HepG2 (cell line): ENCODE results near the gene TMEM144. TPM values are rescaled to one million over a fixed set of nuclear protein-coding genes. Genes with fewer than 3 reads are reported as not detected.

Source experiments
- ATAC-seq: fragments of 200-7000 bp; cut with Tn5 transposase; 3 replicates; pipeline ENCODE4 v1.9.1; 2020; ENCODE audit warnings: mild to moderate bottlenecking, moderate library complexity
- BruUV-seq: library from RNA; stranded (reverse); fragments of 400-500 nt; replicated peaks from 2 replicates; lab custom pipeline; 2021; lab: Mats Ljungman, UMichigan
- CTCF ChIA-PET: fragments of 300-600 bp; formaldehyde crosslinking; extraction: SDS; loops from one replicate; lab custom pipeline; 2021; ENCODE audit warnings: low total read pairs, inconsistent platforms, low intra/inter-chr PET ratio; lab: Yijun Ruan, JAX
- POLR2A ChIA-PET: fragments of 350-600 bp; sonication (Branson Sonifier 250); formaldehyde crosslinking; loops from one replicate; lab custom pipeline; 2020; ENCODE audit warnings: antibody characterized with exemption, inconsistent platforms; lab: Yijun Ruan, JAX
- DNase-seq: peaks from one replicate; pipeline ENCODE4 v3.0.0-alpha.2; 2015; ENCODE audit warnings: low spot score
- FAIRE-seq: peaks from 3 replicates; lab custom pipeline; 2011; peaks lifted over from hg19 to GRCh38; lab: Jason Lieb, UNC
- H2AFZ ChIP-seq: one replicate; pipeline ENCODE4 v1.6.1; 2011; ENCODE audit warnings: low read length, inconsistent platforms
- H3K27ac ChIP-seq: fragments of 300-600 bp; 3 replicates; pipeline ENCODE4 v1.8.0; 2011; ENCODE audit warnings: mixed run types, mild to moderate bottlenecking, mixed read lengths, low read length, inconsistent platforms; ENCODE audit not compliant: insufficient read depth; ENCODE audit errors: extremely low read length
- H3K27me3 ChIP-seq, 2 experiments: fragments of 200-600 bp in 1 of 2; 2 replicates in 1 of 2; 3 replicates in 1 of 2; pipeline versions ENCODE4 v1.6.0 to v1.8.0; 2011; ENCODE audit warnings: low read length in 2 of 2, mild to moderate bottlenecking in 2 of 2, moderate library complexity in 2 of 2, inconsistent platforms in 1 of 2; ENCODE audit not compliant: insufficient read depth in 2 of 2, control insufficient read depth in 1 of 2
- H3K36me3 ChIP-seq, 2 experiments: fragments of 200-600 bp in 1 of 2; replicated peaks in 1 of 2; 2 replicates in 1 of 2; 3 replicates in 1 of 2; pipeline versions ENCODE4 v1.5.1 to v1.8.0; 2011; ENCODE audit warnings: low read length in 2 of 2, inconsistent platforms in 1 of 2; ENCODE audit not compliant: insufficient read depth in 2 of 2, control insufficient read depth in 1 of 2
- H3K4me1 ChIP-seq: 2 replicates; pipeline ENCODE4 v1.5.1; 2012; ENCODE audit warnings: low read length, inconsistent platforms; ENCODE audit not compliant: insufficient read depth
- H3K4me2 ChIP-seq: 2 replicates; pipeline ENCODE4 v1.6.0; 2011; ENCODE audit warnings: low read depth, low read length, inconsistent platforms
- H3K4me3 ChIP-seq, 3 experiments: fragments of 200-600 bp in 1 of 3; sonication (generic), shearing (Covaris generic) in 1 of 3; replicated peaks in 1 of 3; 2 replicates each; pipeline ENCODE4 v1.5.1; 2011 to 2016; ENCODE audit warnings: low read length in 3 of 3, inconsistent platforms in 2 of 3, low read depth in 2 of 3, mild to moderate bottlenecking in 2 of 3, control low read depth in 1 of 3, mixed read lengths in 1 of 3; ENCODE audit not compliant: insufficient read depth in 1 of 3
- H3K79me2 ChIP-seq: one replicate; pipeline ENCODE4 v1.6.1; 2011; ENCODE audit warnings: low read length, inconsistent platforms; ENCODE audit not compliant: insufficient read depth
- H3K9ac ChIP-seq: 2 replicates; pipeline ENCODE4 v1.6.0; 2011; ENCODE audit warnings: mild to moderate bottlenecking, low read depth, low read length, inconsistent platforms; ENCODE audit not compliant: insufficient read depth
- H3K9me3 ChIP-seq: 2 replicates; pipeline ENCODE4 v1.5.1; 2012; ENCODE audit warnings: mild to moderate bottlenecking, low read length
- H4K20me1 ChIP-seq: 2 replicates; pipeline ENCODE4 v1.6.0; 2011; ENCODE audit warnings: inconsistent platforms, mild to moderate bottlenecking, low read length, moderate library complexity; ENCODE audit not compliant: insufficient read depth
- CBX2 ChIP-seq, 2 experiments: fragments of 200-600 bp in 1 of 2; sonication (generic); formaldehyde crosslinking in 1 of 2; IDR thresholded peaks; 2 replicates each; pipeline versions ENCODE4 v1.7.0 to v1.8.1; 2018 to 2022; ENCODE audit warnings: low read depth in 2 of 2, low read length in 1 of 2, mild to moderate bottlenecking in 1 of 2, missing genetic modification reagents in 1 of 2
- IRF2 ChIP-seq: IDR thresholded peaks from 2 replicates; pipeline ENCODE4 v1.6.1; 2018; ENCODE audit warnings: missing genetic modification reagents, missing compliant biosample characterization
- NFE2 ChIP-seq: sonication (generic); formaldehyde crosslinking; IDR thresholded peaks from 2 replicates; pipeline ENCODE4 v1.4.0; 2020; ENCODE audit warnings: missing genetic modification reagents
- POGZ ChIP-seq: sonication (generic); formaldehyde crosslinking; IDR thresholded peaks from 2 replicates; pipeline ENCODE4 v1.4.0; 2020; ENCODE audit warnings: mild to moderate bottlenecking, missing genetic modification reagents
- RFX1 ChIP-seq: fragments of 450-650 bp; IDR thresholded peaks from 2 replicates; pipeline ENCODE4 v1.6.1; 2017
- SKI ChIP-seq: fragments of 450-650 bp; IDR thresholded peaks from one replicate; pipeline ENCODE4 v1.6.1; 2018; ENCODE audit warnings: mild to moderate bottlenecking; ENCODE audit not compliant: partially characterized antibody
- SRSF1 ChIP-seq: fragments of 200-400 bp; formaldehyde crosslinking; optimal IDR thresholded peaks from 2 replicates; pipeline ENCODE3; 2017; ENCODE audit warnings: mild to moderate bottlenecking, low read depth, low read length, moderate library complexity
- WGBS: methylation state at CpG from one replicate; pipeline ENCODE4 v1.1.6; 2017; ENCODE audit warnings: low lambda C conversion rate; 5-methylcytosine and 5-hydroxymethylcytosine counted together
- in situ Hi-C: cut with HindIII; loops from 2 replicates; pipeline ENCODE4 v1.10.0; 2017; ENCODE audit warnings: low pct_unique_long_range_greater_than_20kb; ENCODE audit not compliant: extremely low pct_ligation_motif_present
- intact Hi-C: fragments of 100-400 bp; cut with micrococcal nuclease; formaldehyde crosslinking; loops from one replicate; pipeline ENCODE4 v1.10.0; 2022; ENCODE audit not compliant: unreplicated experiment
- polyA plus RNA-seq, 8 experiments: library from polyadenylated mRNA; depleted of rRNA in 3 of 8; stranded (reverse) in 7 of 8; unstranded in 1 of 8; fragments of >200 nt; fragmentation: Illumina TruSeq in 4 of 8; extraction: Trizol in 4 of 8; gene quantifications; 2 replicates each; pipeline versions ENCODE4 v1.2.1 to v1.2.3, GENCODE V29; 2011 to 2016; ENCODE audit warnings: low read depth in 4 of 8, missing spikeins in 1 of 8, mixed read lengths in 1 of 8; ENCODE audit not compliant: insufficient read depth in 1 of 8
- total RNA-seq, 5 experiments: library from RNA; depleted of rRNA; stranded (reverse); fragments of >200 nt; fragmentation: Illumina TruSeq; extraction: Trizol; gene quantifications; 2 replicates each; pipeline ENCODE4 v1.2.3, GENCODE V29; 2016; ENCODE audit warnings: low read depth in 1 of 5
- TF ChIP-seq, protein P1 (sequence below): sonication (generic); formaldehyde crosslinking; IDR thresholded peaks from 2 replicates; pipeline ENCODE4 v1.4.0; 2020; ENCODE audit warnings: missing genetic modification reagents
- TF ChIP-seq, protein P2 (sequence below): sonication (generic); formaldehyde crosslinking; IDR thresholded peaks from 2 replicates; pipeline ENCODE4 v1.8.0; 2022; ENCODE audit warnings: mild to moderate bottlenecking, missing genetic modification reagents
- TF ChIP-seq, protein P3 (sequence below): IDR thresholded peaks from 2 replicates; pipeline ENCODE4 v1.6.1; 2016; ENCODE audit warnings: missing genetic modification reagents, missing compliant biosample characterization
- TF ChIP-seq, protein P4 (sequence below): sonication (generic); formaldehyde crosslinking; IDR thresholded peaks from 2 replicates; pipeline ENCODE4 v1.5.0; 2020; ENCODE audit warnings: missing genetic modification reagents
- TF ChIP-seq, protein P5 (sequence below): sonication (generic); formaldehyde crosslinking; IDR thresholded peaks from 2 replicates; pipeline ENCODE4 v1.9.0; 2021; ENCODE audit warnings: missing genetic modification reagents, borderline replicate concordance

Gene TMEM144
- total and polyA plus RNA-seq, 2 of the 13 experiments (the other 11 are each of a cell fraction or from before 2014, with no cell fraction given), result 10.9 to 12.3 TPM

DNA sequence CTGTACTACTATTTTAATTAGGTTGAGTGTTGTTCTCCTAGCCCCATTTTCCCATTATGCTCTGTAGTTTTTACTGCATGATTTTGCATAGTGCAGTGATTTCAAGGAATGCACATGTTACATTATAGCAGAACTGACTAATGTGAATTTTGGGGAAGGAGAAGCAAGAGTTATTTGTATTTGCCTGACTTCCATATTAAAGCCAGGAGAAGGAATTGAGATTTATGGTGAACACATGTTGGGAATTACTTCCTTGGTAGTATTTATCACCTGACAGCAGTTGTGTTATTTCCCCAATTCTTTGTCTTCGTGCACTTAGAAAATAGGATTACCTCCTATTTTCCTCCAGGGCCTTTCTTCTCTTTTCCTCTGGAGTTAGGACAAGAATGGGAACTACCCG lies 3.2 kb downstream of the TMEM144 start:
- Histone ChIP-seq H3K9me3 (no peaks in the 10 kb centered on the region), H3K79me2 (no peaks in the 10 kb centered on the region), H4K20me1 (no peaks in the 10 kb centered on the region), H3K27ac (no peak overlapping the region), H2AFZ (no peak overlapping the region), H3K4me1 (peaks cover 18% of the 10 kb centered on the region), H3K36me3 (peaks cover 0 to 1% of the 10 kb centered on the region in 2 experiments; a peak in 1 of 5 replicates), H3K4me3 (no peak overlapping the region), H3K9ac (no peak overlapping the region)
- intact Hi-C loops, result loop anchor here (5.0 kb wide), 1 partner anchor 39 kb away; no protein-coding TSS in a partner anchor
- CTCF ChIA-PET, result no interaction called here
- in situ Hi-C loops, result no loop called here
- FAIRE-seq, result no peak
- DNase-seq, result no peak
- WGBS, result 93% methylated on average over 2 of the region's 2 CpGs
- BruUV-seq, result no TSS peak
- no peak for ATAC-seq
- TF ChIP-seq, protein P1, sequence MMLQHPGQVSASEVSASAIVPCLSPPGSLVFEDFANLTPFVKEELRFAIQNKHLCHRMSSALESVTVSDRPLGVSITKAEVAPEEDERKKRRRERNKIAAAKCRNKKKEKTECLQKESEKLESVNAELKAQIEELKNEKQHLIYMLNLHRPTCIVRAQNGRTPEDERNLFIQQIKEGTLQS (CRISPR knock-in tag), result no peak
- TF ChIP-seq SKI (no peak), CBX2 (IDR thresholded peaks at IDR 0.05; ENCODE audit: low read depth, low read length) (no peak), CBX2 (CRISPR knock-in tag; IDR thresholded peaks at IDR 0.05; ENCODE audit: low read depth) (no peak), SRSF1 (no peak), POGZ (CRISPR knock-in tag) (no peak)
- TF ChIP-seq, protein P2, sequence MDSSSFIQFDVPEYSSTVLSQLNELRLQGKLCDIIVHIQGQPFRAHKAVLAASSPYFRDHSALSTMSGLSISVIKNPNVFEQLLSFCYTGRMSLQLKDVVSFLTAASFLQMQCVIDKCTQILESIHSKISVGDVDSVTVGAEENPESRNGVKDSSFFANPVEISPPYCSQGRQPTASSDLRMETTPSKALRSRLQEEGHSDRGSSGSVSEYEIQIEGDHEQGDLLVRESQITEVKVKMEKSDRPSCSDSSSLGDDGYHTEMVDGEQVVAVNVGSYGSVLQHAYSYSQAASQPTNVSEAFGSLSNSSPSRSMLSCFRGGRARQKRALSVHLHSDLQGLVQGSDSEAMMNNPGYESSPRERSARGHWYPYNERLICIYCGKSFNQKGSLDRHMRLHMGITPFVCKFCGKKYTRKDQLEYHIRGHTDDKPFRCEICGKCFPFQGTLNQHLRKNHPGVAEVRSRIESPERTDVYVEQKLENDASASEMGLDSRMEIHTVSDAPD, result no peak
- TF ChIP-seq, all 625 proteins: peak for 0
- POLR2A ChIA-PET, result no interaction called here
- no peaks in the 10 kb centered on the region for H3K27me3 ChIP-seq
- H3K4me2 ChIP-seq, result no peak overlapping the region

DNA sequence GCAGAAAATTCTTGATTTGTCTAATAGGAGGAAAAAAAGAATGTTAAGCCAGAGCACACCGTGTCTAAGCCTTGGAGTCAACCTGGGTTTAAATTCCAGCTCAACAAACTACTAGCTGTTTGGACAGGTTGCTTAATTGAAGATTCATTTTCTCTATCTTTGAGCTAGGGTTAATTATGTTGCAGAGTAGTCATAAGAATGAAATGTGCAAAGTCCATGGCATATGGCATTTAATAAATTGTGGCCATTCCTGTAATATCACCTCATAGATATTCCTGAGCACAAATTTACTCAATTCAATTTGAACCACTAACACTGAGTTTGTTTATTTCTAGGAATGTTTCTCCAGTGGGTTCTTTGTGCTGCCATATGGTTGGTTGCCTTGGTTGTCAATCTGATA lies 4.6 kb downstream of the TMEM144 start:
- no peak overlapping the region for H2AFZ ChIP-seq
- peaks cover 15% of the 10 kb centered on the region for H3K4me1 ChIP-seq
- DNase-seq, result no peak
- no peak for ATAC-seq
- ChIA-PET POLR2A (no interaction called here), CTCF (no interaction called here)
- H3K4me3 ChIP-seq, result no peak overlapping the region
- no peaks in the 10 kb centered on the region for H4K20me1 ChIP-seq
- H3K9ac ChIP-seq, result no peak overlapping the region
- H3K27me3 ChIP-seq, result no peaks in the 10 kb centered on the region
- WGBS, result 100% methylated on average over 1 of the region's 1 CpG
- intact Hi-C loops (loop anchor here (5.0 kb wide), 1 partner anchor 37 kb away; no protein-coding TSS in a partner anchor), in situ Hi-C loops (no loop called here)
- H3K79me2 ChIP-seq, result no peaks in the 10 kb centered on the region
- BruUV-seq, result no TSS peak
- H3K4me2 ChIP-seq, result no peak overlapping the region
- H3K27ac ChIP-seq, result no peak overlapping the region
- no peak for FAIRE-seq
- H3K9me3 ChIP-seq, result no peaks in the 10 kb centered on the region
- peaks cover 0 to 1% of the 10 kb centered on the region in 2 experiments; a peak in 2 of 5 replicates for H3K36me3 ChIP-seq
- TF ChIP-seq IRF2 (CRISPR knock-in tag) (no peak), NFE2 (no peak), RFX1 (no peak)
- TF ChIP-seq, protein P3, sequence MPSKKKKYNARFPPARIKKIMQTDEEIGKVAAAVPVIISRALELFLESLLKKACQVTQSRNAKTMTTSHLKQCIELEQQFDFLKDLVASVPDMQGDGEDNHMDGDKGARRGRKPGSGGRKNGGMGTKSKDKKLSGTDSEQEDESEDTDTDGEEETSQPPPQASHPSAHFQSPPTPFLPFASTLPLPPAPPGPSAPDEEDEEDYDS (CRISPR knock-in tag), result no peak
- TF ChIP-seq, protein P4, sequence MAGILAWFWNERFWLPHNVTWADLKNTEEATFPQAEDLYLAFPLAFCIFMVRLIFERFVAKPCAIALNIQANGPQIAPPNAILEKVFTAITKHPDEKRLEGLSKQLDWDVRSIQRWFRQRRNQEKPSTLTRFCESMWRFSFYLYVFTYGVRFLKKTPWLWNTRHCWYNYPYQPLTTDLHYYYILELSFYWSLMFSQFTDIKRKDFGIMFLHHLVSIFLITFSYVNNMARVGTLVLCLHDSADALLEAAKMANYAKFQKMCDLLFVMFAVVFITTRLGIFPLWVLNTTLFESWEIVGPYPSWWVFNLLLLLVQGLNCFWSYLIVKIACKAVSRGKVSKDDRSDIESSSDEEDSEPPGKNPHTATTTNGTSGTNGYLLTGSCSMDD (CRISPR knock-in tag), result no peak
- TF ChIP-seq, protein P5, sequence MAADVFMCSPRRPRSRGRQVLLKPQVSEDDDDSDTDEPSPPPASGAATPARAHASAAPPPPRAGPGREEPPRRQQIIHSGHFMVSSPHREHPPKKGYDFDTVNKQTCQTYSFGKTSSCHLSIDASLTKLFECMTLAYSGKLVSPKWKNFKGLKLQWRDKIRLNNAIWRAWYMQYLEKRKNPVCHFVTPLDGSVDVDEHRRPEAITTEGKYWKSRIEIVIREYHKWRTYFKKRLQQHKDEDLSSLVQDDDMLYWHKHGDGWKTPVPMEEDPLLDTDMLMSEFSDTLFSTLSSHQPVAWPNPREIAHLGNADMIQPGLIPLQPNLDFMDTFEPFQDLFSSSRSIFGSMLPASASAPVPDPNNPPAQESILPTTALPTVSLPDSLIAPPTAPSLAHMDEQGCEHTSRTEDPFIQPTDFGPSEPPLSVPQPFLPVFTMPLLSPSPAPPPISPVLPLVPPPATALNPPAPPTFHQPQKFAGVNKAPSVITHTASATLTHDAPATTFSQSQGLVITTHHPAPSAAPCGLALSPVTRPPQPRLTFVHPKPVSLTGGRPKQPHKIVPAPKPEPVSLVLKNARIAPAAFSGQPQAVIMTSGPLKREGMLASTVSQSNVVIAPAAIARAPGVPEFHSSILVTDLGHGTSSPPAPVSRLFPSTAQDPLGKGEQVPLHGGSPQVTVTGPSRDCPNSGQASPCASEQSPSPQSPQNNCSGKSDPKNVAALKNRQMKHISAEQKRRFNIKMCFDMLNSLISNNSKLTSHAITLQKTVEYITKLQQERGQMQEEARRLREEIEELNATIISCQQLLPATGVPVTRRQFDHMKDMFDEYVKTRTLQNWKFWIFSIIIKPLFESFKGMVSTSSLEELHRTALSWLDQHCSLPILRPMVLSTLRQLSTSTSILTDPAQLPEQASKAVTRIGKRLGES, result no peak
